GM12801 (cell line): Measurements from ENCODE around the gene NCAPH2.

ENCODE experiments used
- CTCF ChIP-seq: IDR thresholded peaks from one replicate; pipeline ENCODE4 v1.5.1; 2011; ENCODE audit warnings: control low read depth; ENCODE audit not compliant: insufficient read length; ENCODE audit errors: extremely low read depth

NCAPH2 gene

GRCh38 chr22:50571264-50572175 lies 63.5 kb downstream of the NCAPH2 start:
- TF ChIP-seq CTCF: no peak

DNA sequence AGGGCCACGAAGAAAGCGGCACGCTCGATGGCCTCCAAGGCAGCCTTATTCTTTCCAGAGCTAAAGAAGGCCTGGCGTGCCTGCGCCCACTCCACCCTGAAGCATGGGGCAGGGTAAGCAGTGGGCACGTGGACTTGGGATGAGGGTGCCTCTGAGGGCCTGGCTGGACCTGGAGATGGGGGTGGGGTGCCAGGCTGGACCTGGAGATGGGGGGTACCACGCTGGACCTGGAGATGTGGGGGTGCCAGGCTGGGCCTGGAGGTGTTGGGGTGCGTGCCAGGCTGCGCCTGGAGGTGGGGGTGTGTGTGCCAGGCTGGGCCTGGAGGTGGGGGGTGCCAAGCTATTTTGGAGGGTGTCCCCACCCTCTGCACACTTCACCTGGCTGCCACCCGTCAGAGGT lies 64.9 kb downstream of the NCAPH2 start:
- TF ChIP-seq CTCF: no peak

DNA sequence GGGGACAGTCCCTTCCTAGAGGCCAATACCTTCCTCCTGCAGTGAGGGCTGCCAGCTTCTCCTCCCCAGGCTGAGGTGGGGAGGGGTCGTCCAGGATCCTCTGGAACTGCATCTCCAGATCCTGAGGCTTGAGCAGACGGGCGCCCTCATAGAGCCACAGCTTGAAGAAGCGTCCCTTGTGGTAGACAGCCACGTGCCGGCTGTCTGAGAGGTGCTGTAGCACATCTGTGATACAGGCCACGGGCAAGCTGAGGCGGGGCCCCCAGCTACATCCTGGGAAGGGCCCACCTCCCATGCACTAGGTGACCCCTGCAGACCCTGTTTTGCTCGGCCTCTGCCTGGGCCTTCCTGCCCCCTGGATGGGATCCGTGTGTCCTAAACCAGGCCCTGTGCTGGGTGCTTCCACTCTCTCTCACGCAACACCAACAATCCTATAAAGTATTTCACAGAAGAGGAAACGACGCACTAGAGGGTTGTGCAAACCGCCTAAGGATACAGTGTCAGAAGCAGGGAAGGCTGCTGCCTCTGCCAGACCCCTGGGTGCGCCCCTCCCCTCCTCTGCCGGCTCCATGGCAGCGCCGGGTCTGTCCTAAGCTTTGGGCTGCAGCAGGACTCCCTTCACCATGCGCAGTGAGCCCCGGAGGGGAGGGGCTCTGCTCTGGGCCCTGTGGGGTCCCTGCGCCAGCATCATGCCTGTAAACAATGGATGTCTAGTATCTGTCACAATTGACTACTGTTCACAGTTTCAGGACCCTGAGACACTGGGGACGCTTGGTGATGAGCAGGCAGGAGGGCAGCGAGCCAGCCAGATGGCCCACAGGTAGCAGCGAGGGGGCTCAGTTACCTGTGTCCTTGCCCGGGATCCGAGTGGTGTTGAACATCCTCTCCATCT lies 65.7 kb downstream of the NCAPH2 start:
- no peak for TF ChIP-seq CTCF

DNA sequence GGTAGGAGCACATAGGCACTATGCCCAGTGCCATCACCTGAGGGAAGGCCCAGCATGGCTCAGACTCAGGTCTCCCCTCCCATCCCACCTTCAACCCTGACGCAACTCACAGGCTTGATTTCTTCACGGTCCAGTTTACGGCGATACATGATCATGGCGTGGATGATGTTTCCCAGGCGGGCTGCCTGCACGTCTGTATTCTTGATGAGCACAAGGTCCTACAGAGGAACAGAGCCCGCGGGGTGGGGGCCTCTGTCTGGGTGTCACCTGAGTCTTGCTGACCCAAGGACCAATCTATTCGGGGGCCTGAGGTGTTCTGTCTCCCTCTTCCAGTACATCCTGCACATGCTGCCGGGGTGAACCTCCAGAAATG lies 66.3 kb downstream of the NCAPH2 start:
- TF ChIP-seq CTCF: no peak
